ENCODE measurements around the gene CDC34. TPM values are rescaled to one million over a fixed set of nuclear protein-coding genes. Genes with fewer than 3 reads are reported as not detected.

The CDC34 gene
- total RNA-seq, 2 experiments from 2014 or later = 38.5 to 43.4 TPM

DNA sequence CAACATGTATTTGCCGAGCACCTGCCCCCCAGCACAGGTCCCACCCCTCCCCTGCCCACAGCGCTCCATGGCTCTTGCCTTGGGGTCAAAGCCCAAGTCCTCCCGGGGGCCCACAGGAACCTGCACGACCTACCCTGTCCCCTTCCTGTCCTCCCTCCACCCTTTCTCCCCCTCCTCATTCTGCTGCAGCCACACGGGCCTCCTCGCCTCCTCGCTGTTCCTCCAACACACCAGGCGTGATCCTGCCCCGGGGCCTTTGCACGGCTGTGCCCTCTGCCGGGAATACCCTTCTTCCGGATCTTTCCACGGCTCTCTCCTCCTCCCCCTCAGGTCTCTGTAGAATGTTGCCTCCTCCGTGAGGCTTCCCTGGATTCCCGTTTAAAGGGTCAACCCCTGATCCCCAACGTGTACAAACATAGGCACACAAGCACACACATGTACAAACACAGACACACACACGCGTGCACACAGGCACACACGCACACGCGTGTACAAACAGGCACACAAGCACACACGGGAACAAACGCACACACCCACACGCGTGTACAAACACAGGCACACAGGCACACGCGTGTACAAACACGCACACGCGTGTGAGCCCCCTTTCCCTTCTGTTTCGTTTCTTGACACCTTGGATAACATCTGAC, 32.5 kb upstream of the CDC34 start:
- Histone ChIP-seq H3K36me3 (ENCODE audit: insufficient read depth, low read length) (no peaks in the 10 kb centered on the region), H3K27ac (ENCODE audit: low read depth in 1 of 2, low read length in 2 of 2) (no peak overlapping the region), H3K4me3 (ENCODE audit: low read length) (no peak overlapping the region), H3K4me1 (ENCODE audit: insufficient read depth, low read length) (peaks cover 23% of the 10 kb centered on the region), H3K9me3 (ENCODE audit: control insufficient read depth in 1 of 2, insufficient read depth in 1 of 2, low read length in 2 of 2) (peaks cover 0 to 16% of the 10 kb centered on the region in 2 experiments), H3K27me3 (ENCODE audit: control insufficient read depth in 1 of 2, insufficient read depth in 2 of 2, low read length in 2 of 2) (peaks cover 19 to 27% of the 10 kb centered on the region in 2 experiments)
- TF ChIP-seq CTCF (IDR thresholded peaks at IDR 0.05) = no peak
- Mint-ChIP-seq H3K27me3 (peaks cover 18% of the 10 kb centered on the region), H3K36me3 (ENCODE audit: low read depth) (no peaks in the 10 kb centered on the region), H3K4me1 (ENCODE audit: low read depth) (no peaks in the 10 kb centered on the region), H3K4me3 (no peak overlapping the region), H3K9me3 (no peaks in the 10 kb centered on the region), H3K27ac (no peak overlapping the region)
- CTCF ChIA-PET = interaction anchor here (2.2 kb wide), 1 partner anchor 7 kb away, joined by 10 read pairs; no protein-coding TSS in a partner anchor
- DNase-seq = no peak
- intact Hi-C loops (cut with DNase I, micrococcal nuclease) = no loop called here
- POLR2A ChIA-PET = no interaction called here
- ATAC-seq (ENCODE audit: poor library complexity) = no peak

DNA sequence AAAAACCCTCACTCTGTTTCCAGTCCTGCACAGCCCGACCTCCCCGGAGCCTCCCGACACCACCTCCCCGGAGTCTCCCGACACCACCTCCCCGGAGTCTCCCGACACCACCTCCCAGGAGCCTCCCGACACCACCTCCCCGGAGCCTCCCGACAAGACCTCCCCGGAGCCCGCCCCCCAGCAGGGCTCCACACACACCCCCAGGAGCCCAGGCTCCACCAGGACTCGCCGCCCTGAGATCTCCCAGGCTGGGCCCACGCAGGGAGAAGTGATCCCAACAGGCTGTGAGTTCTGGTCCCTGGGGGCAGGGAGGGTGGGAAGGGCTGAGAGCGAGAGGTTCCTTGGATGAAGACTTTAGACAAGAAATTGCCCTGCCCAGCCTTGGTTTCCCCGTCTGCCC, 29.9 kb upstream of the CDC34 start:
- no peak overlapping the region for H3K27ac Mint-ChIP-seq
- ChIA-PET POLR2A (no interaction called here), CTCF (no interaction called here)
- intact Hi-C loops (cut with DNase I, micrococcal nuclease) = loop anchor here in 1 of 2 experiments (10.0 kb wide), 1 partner anchor 207 kb away; the partner anchor contains the start of gene PLPP2
- Histone ChIP-seq H3K36me3 (ENCODE audit: insufficient read depth, low read length) (no peaks in the 10 kb centered on the region), H3K27me3 (ENCODE audit: control insufficient read depth in 1 of 2, insufficient read depth in 2 of 2, low read length in 2 of 2) (peaks cover 12 to 15% of the 10 kb centered on the region in 2 experiments), H3K4me3 (ENCODE audit: low read length) (no peak overlapping the region), H3K4me1 (ENCODE audit: insufficient read depth, low read length) (peaks cover 24% of the 10 kb centered on the region), H3K9me3 (ENCODE audit: control insufficient read depth in 1 of 2, insufficient read depth in 1 of 2, low read length in 2 of 2) (peaks cover 0 to 7% of the 10 kb centered on the region in 2 experiments), H3K27ac (ENCODE audit: low read depth in 1 of 2, low read length in 2 of 2) (no peak overlapping the region)
- no peaks in the 10 kb centered on the region for H3K36me3 Mint-ChIP-seq (ENCODE audit: low read depth)
- no peak overlapping the region for H3K4me3 Mint-ChIP-seq
- DNase-seq = no peak
- peaks cover 11% of the 10 kb centered on the region for H3K4me1 Mint-ChIP-seq (ENCODE audit: low read depth)
- no peaks in the 10 kb centered on the region for H3K9me3 Mint-ChIP-seq
- H3K27me3 Mint-ChIP-seq = peaks cover 13% of the 10 kb centered on the region
- TF ChIP-seq CTCF (IDR thresholded peaks at IDR 0.05) = no peak
- no peak for ATAC-seq (ENCODE audit: poor library complexity)

DNA sequence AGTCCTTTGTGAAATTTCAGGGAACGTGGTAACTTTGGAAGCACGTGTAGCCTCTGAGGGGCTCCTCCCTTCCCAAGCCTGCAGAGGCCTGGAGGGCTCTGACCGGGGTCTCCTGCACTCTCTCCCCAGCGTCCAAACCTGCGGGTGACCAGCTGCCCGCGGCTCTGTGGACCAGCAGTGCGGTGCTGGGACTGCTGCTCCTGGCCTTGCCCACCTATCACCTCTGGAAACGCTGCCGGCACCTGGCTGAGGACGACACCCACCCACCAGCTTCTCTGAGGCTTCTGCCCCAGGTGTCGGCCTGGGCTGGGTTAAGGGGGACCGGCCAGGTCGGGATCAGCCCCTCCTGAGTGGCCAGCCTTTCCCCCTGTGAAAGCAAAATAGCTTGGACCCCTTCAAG, 26.9 kb upstream of the CDC34 start:
- peaks cover 23% of the 10 kb centered on the region for H3K4me1 Mint-ChIP-seq (ENCODE audit: low read depth)
- TF ChIP-seq CTCF (IDR thresholded peaks at IDR 0.05) = no peak
- intact Hi-C loops (cut with DNase I, micrococcal nuclease) = loop anchor here in 1 of 2 experiments (5.0 to 10.0 kb wide), 4 partner anchors 68 to 293 kb away; partner anchors contain the start of genes BSG, MIER2, PLPP2 and PTBP1
- Histone ChIP-seq H3K4me1 (ENCODE audit: insufficient read depth, low read length) (peaks cover 35% of the 10 kb centered on the region), H3K27ac (ENCODE audit: low read depth in 1 of 2, low read length in 2 of 2) (no peak overlapping the region), H3K4me3 (ENCODE audit: low read length) (no peak overlapping the region), H3K9me3 (ENCODE audit: control insufficient read depth in 1 of 2, insufficient read depth in 1 of 2, low read length in 2 of 2) (no peaks in the 10 kb centered on the region), H3K27me3 (ENCODE audit: control insufficient read depth in 1 of 2, insufficient read depth in 2 of 2, low read length in 2 of 2) (no peaks in the 10 kb centered on the region), H3K36me3 (ENCODE audit: insufficient read depth, low read length) (peaks cover 7% of the 10 kb centered on the region)
- no peaks in the 10 kb centered on the region for H3K9me3 Mint-ChIP-seq
- ChIA-PET CTCF (interaction anchor here (1.8 kb wide), 1 partner anchor 9 kb away, joined by 7 read pairs; no protein-coding TSS in a partner anchor), POLR2A (no interaction called here)
- no peak overlapping the region for H3K27ac Mint-ChIP-seq
- no peak overlapping the region for H3K4me3 Mint-ChIP-seq
- peaks cover 10% of the 10 kb centered on the region for H3K36me3 Mint-ChIP-seq (ENCODE audit: low read depth)
- DNase-seq (no peak), ATAC-seq (ENCODE audit: poor library complexity) (no peak)
- H3K27me3 Mint-ChIP-seq = peaks cover under 1% of the 10 kb centered on the region
